HG02885 (cell line): Measurements from ENCODE around the gene LRMDA.

Experiments
- ATAC-seq: cut with Tn5 transposase; IDR thresholded peaks from one replicate; pipeline ENCODE4 v1.9.1; 2021; ENCODE audit warnings: mild to moderate bottlenecking; ENCODE audit not compliant: unreplicated experiment, poor library complexity

Gene LRMDA

GRCh38 chr10:76444034-76444800 lies 1012.8 kb downstream of the LRMDA start:
- ATAC-seq, result no peak

DNA sequence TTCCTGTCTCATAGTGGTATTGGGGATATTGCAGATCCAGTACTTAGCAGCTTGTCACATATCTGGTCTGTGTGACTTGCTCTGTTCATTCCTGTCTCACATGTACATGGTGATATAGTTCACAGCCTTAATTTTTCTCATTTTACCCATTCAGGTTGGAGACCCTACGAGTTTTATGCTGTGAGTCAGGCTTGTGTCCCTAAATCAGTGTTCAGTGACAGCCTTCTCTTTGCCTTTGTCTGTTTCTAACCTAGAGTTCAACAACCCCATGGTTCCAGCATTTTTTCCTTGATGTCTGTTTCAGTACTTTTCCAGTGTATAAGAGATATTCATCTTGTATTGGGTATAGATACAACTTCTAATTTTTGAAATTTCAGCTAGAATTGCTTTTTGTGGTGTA lies 1016.2 kb downstream of the LRMDA start:
- no peak for ATAC-seq

- ATAC-seq, result no peak
Observed at GRCh38 chr10:76451911-76452310, 1020.5 kb downstream of the LRMDA start.

- ATAC-seq, result no peak
Observed at GRCh38 chr10:76453332-76453731, 1021.9 kb downstream of the LRMDA start.

GRCh38 chr10:76453997-76454396 lies 1022.6 kb downstream of the LRMDA start:
- no peak for ATAC-seq

GRCh38 chr10:76454506-76455140 lies 1023.2 kb downstream of the LRMDA start:
- no peak for ATAC-seq

GRCh38 chr10:76456197-76456596 lies 1024.8 kb downstream of the LRMDA start:
- ATAC-seq, result no peak

DNA sequence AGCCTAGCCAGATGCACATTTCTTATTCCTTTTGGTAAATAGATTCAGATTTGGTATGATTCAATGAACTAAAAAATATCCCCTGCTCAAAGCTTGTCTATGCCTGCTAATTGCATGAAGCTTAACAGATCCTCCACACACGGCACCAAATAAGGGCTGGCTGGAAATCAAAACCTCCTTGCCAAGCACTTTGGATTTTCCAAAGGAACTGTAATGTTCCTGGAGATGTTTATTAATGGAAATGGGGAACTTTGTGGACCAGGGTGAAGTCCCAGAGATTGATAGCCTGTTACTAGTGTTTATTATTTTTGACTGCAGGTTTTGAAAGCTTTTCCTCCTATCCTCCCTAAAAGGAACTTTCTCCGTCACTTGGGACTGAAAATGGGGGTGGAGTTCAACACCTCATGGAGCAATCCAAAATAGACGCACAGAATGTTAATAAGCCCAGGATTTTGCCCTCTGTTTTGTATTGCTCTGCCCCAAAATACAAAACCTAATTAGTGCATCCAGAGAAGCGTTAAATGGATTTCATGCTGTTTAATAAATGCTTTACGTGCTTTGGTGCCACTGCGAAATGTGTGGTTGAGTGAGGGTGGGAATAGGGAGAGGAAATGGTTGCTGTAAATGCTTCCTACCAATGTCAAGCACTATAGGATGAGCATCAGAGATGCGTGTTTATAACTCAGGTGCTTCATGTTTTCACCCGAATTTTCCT lies 1027.7 kb downstream of the LRMDA start:
- ATAC-seq, result no peak

DNA sequence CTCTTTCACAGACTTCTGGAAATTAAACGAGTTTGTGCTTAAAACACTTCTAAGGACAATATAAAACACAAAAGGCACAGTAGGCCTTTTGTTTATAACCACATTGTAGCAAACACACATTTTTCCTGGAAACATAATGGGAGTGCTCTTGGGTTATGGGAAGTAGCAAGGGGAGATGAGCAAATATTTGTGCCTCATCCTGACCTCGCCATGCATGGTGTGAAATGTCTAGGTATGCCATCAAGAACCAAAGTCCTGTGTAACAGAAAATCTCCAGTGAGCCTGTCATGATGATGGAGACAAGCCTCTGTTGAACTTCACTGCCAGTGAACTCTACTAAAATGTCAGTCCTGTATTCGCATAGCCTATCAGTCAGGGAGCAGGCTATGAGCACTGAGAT lies 1029.6 kb downstream of the LRMDA start:
- ATAC-seq, result no peak

GRCh38 chr10:76463111-76463510 lies 1031.7 kb downstream of the LRMDA start:
- no peak for ATAC-seq

- no peak for ATAC-seq
Observed at GRCh38 chr10:76466836-76467503, 1035.5 kb downstream of the LRMDA start.

DNA sequence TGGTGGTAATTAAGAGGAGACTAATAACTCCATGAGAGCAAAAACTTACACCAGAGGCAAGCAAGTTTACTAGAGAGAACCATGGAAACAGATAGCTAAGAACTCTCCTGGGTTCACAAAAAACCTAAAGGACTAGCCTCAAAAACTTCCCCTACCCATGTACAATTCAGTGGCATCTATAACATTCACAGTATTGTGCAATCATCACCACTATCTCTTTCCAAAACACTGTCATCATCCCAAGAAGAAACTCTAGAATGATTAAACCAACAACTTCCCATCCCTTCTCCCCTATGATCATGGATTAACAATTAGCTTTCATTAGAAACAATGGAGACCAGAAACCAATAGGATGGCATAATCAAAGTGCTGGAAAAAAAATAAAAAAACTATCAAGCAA lies 1038.3 kb downstream of the LRMDA start:
- no peak for ATAC-seq

GRCh38 chr10:76479103-76479790 lies 1047.8 kb downstream of the LRMDA start:
- no peak for ATAC-seq

GRCh38 chr10:76481178-76481577 lies 1049.8 kb downstream of the LRMDA start:
- ATAC-seq, result no peak

GRCh38 chr10:76487582-76487981 lies 1056.2 kb downstream of the LRMDA start:
- no peak for ATAC-seq

- ATAC-seq, result no peak
Observed at GRCh38 chr10:76488602-76489001, 1057.2 kb downstream of the LRMDA start.

GRCh38 chr10:76491216-76491615 lies 1059.8 kb downstream of the LRMDA start:
- ATAC-seq, result no peak

- no peak for ATAC-seq
Observed at GRCh38 chr10:76492026-76492425, 1060.6 kb downstream of the LRMDA start.

DNA sequence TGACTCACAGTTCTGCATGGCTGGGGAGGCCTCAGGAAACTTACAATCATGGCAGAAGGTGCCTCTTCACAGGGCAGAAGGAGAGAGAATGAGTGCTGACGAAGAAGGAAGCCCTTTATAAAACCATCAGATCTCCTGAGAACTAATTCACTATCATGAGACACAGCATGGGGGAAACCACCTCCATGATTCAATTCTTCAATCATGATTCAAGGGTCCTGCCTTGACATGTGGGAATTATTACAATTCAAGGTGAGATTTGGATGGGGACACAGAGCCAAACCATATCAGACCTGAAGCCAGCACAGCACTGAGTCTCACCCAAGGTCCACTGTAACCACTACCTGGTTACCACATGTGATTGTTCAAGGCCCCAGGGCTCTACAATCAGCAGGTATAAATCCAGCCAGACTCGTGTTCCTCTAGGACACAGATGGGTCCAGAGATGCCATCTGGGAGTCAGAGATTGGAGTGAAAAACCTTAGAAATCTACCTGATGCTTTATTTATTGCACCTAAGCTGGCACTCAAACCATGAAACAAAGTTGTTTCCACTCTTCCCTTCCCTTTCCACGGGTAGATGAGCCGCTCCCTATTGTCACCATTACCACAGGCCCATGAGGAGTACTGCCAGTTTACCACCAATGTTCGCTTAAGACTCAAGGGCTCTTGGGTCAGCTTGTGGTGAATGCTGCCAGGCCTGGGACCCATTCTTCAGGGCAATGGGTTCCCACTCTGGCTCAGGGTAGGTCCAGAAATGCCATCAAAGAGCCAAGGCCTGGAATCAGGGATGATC lies 1061.5 kb downstream of the LRMDA start:
- ATAC-seq, result no peak
